HFFc6 (cell line): ENCODE data around the gene TNFAIP8L3. TPM values are rescaled to one million over a fixed set of nuclear protein-coding genes. Genes with fewer than 3 reads are reported as not detected.
A peak's percentile ranks its signal among the peaks of the same experiment; 100 is the strongest.

ENCODE experiments used
- DNase-seq: peaks from one replicate; pipeline ENCODE4 v3.0.0-alpha.2; 2018
- H3K27ac Mint-ChIP-seq: 2 replicates; pipeline ENCODE4 v1.8.0; 2020; ENCODE audit warnings: mild to moderate bottlenecking, mixed read lengths
- H3K27me3 Mint-ChIP-seq: 2 replicates; pipeline ENCODE4 v1.8.0; 2021; ENCODE audit warnings: mild to moderate bottlenecking, moderate library complexity, mixed read lengths; ENCODE audit not compliant: insufficient read depth
- H3K36me3 Mint-ChIP-seq: 2 replicates; pipeline ENCODE4 v1.8.0; 2021; ENCODE audit warnings: low read depth, mixed read lengths
- H3K4me1 Mint-ChIP-seq: 2 replicates; pipeline ENCODE4 v1.8.0; 2020; ENCODE audit warnings: low read depth, mixed read lengths
- H3K4me3 Mint-ChIP-seq: 2 replicates; pipeline ENCODE4 v1.8.0; 2020; ENCODE audit warnings: mild to moderate bottlenecking, moderate library complexity, mixed read lengths
- H3K9me3 Mint-ChIP-seq: 2 replicates; pipeline ENCODE4 v1.8.0; 2020; ENCODE audit warnings: mild to moderate bottlenecking, mixed read lengths
- total RNA-seq, 6 experiments: library from RNA; stranded (reverse); fragmentation: NEBNext Ultra II Directional; extraction: Animal tissue kit (Norgen Biotek cat#: 25700); gene quantifications; 2 replicates in 1 of 6; 3 replicates in 5 of 6; pipeline ENCODE4 v1.2.3, GENCODE V29; 2021
- TF ChIP-seq, protein P1 (sequence below): fragments of 200-600 bp; sonication (generic); IDR thresholded peaks from 2 replicates; pipeline ENCODE4 v1.5.0; 2021; ENCODE audit warnings: antibody characterized with exemption, mild to moderate bottlenecking

Gene TNFAIP8L3
- total RNA-seq, 6 experiments from 2014 or later = 0.17 to 0.57 (median 0.23) TPM

DNA sequence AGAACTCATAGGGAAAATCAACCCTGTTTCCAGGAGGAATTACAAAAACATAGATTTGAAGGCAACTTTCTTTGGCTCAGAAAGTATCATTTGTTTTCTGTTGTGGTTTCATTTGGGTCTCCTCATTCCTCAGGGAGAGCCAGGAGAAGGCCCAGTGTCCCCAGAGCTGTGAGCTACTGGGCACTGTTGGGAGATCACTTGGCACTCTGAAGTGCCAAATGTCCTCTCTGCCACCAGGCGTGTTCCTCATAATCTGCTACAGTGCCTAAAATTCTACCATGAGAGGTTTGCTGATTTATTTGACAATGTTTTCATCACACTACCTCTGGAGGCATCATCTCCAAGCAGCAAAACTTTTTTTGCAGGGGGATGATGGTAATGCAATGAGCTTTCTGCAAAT is 17.4 kb upstream of the TNFAIP8L3 start:
- peaks cover 38% of the 10 kb centered on the region for H3K4me1 Mint-ChIP-seq
- no peak overlapping the region for H3K4me3 Mint-ChIP-seq
- H3K27ac Mint-ChIP-seq = no peak overlapping the region
- no peaks in the 10 kb centered on the region for H3K36me3 Mint-ChIP-seq
- DNase-seq = no peak
- peaks cover 3% of the 10 kb centered on the region for H3K27me3 Mint-ChIP-seq
- TF ChIP-seq, protein P1, sequence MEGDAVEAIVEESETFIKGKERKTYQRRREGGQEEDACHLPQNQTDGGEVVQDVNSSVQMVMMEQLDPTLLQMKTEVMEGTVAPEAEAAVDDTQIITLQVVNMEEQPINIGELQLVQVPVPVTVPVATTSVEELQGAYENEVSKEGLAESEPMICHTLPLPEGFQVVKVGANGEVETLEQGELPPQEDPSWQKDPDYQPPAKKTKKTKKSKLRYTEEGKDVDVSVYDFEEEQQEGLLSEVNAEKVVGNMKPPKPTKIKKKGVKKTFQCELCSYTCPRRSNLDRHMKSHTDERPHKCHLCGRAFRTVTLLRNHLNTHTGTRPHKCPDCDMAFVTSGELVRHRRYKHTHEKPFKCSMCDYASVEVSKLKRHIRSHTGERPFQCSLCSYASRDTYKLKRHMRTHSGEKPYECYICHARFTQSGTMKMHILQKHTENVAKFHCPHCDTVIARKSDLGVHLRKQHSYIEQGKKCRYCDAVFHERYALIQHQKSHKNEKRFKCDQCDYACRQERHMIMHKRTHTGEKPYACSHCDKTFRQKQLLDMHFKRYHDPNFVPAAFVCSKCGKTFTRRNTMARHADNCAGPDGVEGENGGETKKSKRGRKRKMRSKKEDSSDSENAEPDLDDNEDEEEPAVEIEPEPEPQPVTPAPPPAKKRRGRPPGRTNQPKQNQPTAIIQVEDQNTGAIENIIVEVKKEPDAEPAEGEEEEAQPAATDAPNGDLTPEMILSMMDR = no peak
- no peaks in the 10 kb centered on the region for H3K9me3 Mint-ChIP-seq

DNA sequence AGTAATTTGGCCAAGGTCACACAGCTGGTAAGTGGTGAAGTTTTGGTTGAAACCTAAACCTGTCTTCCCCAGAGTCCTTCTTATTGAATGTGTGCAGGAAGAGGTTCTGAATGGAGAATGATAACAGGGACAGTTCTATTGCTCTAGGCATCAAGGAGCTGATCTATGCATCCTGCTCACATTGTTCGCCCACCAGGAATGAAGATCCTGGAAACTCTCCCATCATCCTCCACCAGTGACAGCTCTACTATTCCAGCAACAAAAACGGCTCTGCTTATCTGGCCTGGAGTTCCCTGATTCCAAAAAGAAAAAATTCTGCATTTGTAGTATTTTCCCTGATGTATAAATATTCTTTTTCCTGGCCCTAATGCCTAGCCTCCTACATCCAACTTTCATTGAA is 16.4 kb upstream of the TNFAIP8L3 start:
- no peak for DNase-seq
- TF ChIP-seq, protein P1 = no peak
- H3K4me1 Mint-ChIP-seq = peaks cover 38% of the 10 kb centered on the region
- no peak overlapping the region for H3K4me3 Mint-ChIP-seq
- no peak overlapping the region; the same call in 1 of the 2 replicates for H3K27ac Mint-ChIP-seq
- H3K27me3 Mint-ChIP-seq = peaks cover 3% of the 10 kb centered on the region
- H3K36me3 Mint-ChIP-seq = no peaks in the 10 kb centered on the region
- H3K9me3 Mint-ChIP-seq = no peaks in the 10 kb centered on the region

GRCh38 chr15:51110171-51110570 is 15.5 kb upstream of the TNFAIP8L3 start:
- no peaks in the 10 kb centered on the region for H3K9me3 Mint-ChIP-seq
- H3K4me3 Mint-ChIP-seq = 0 out of 2 replicates have a peak overlapping the region, but pooled peaks have one; percentile 81
- H3K27ac Mint-ChIP-seq = peak overlapping the region; percentile 90; the same call in 1 of the 2 replicates

GRCh38 chr15:51108933-51109550 is 14.3 kb upstream of the TNFAIP8L3 start:
- Mint-ChIP-seq H3K4me1 (peaks cover 49% of the 10 kb centered on the region), H3K4me3 (peak overlapping the region; percentile 81), H3K9me3 (no peaks in the 10 kb centered on the region)

More at GRCh38 chr15:51110171-51110570, 15.5 kb upstream of the TNFAIP8L3 start:
- DNase-seq = no peak
- Mint-ChIP-seq H3K36me3 (no peaks in the 10 kb centered on the region), H3K4me1 (peaks cover 38% of the 10 kb centered on the region), H3K27me3 (peaks cover 3% of the 10 kb centered on the region)
- TF ChIP-seq, protein P1 = no peak

DNA sequence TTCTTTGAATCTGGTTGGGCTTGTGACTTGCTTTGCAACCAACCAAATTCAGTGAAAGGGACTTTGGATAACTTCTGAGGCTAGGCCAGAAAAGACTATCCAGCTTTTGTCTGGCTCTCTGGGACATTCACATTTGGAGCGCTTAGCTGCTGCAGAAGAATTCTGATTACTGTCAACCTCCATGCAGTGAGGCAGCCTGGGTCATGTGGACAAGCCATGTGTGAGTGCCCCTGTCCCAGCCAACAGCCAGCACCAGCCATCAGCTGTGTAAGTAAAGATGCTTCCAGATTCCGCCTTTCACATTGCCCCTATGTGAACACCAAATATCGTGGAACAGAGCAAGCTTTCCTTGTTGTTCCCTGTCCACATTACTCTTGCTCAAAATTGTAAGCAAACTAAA is 12.9 kb upstream of the TNFAIP8L3 start:
- Mint-ChIP-seq H3K4me3 (no peak overlapping the region), H3K27me3 (peaks cover 7% of the 10 kb centered on the region), H3K36me3 (no peaks in the 10 kb centered on the region), H3K4me1 (peaks cover 63% of the 10 kb centered on the region), H3K9me3 (no peaks in the 10 kb centered on the region), H3K27ac (no peak overlapping the region)
- TF ChIP-seq, protein P1 = no peak
- no peak for DNase-seq

More at GRCh38 chr15:51108933-51109550, 14.3 kb upstream of the TNFAIP8L3 start:
- H3K36me3 Mint-ChIP-seq = no peaks in the 10 kb centered on the region
- TF ChIP-seq, protein P1 = no peak
- peak overlapping the region; percentile 90 for H3K27ac Mint-ChIP-seq
- peak; percentile 86 for DNase-seq
- peaks cover 5% of the 10 kb centered on the region for H3K27me3 Mint-ChIP-seq
